GM12872 (cell line): ENCODE results near the gene AMER2.

Source experiments
- TF ChIP-seq, protein P1 (sequence below): IDR thresholded peaks from 3 replicates; pipeline ENCODE4 v1.5.1; 2011; ENCODE audit warnings: low read depth, mild to moderate bottlenecking, low read length, moderate library complexity; ENCODE audit not compliant: insufficient read depth

The AMER2 gene

DNA sequence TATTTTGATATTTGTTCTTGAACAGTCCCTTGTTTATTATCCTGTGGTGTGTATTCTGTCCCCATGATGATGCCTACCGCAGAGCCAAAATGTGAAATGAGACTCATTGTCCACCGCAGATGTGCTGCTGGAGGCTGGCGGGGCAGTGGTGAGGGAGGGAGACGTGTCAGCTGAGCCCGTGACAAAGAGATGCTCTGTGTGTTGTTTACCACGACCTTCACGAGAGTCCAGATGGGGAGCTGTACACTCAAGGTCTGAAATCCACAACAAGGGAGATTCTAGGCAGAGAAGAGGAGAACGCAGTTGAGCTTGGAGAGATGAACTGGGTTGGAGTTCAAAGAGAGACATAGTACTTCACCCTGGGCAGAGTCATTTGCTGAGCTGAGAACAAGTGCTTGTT, 20.8 kb upstream of the AMER2 start:
- TF ChIP-seq, protein P1, sequence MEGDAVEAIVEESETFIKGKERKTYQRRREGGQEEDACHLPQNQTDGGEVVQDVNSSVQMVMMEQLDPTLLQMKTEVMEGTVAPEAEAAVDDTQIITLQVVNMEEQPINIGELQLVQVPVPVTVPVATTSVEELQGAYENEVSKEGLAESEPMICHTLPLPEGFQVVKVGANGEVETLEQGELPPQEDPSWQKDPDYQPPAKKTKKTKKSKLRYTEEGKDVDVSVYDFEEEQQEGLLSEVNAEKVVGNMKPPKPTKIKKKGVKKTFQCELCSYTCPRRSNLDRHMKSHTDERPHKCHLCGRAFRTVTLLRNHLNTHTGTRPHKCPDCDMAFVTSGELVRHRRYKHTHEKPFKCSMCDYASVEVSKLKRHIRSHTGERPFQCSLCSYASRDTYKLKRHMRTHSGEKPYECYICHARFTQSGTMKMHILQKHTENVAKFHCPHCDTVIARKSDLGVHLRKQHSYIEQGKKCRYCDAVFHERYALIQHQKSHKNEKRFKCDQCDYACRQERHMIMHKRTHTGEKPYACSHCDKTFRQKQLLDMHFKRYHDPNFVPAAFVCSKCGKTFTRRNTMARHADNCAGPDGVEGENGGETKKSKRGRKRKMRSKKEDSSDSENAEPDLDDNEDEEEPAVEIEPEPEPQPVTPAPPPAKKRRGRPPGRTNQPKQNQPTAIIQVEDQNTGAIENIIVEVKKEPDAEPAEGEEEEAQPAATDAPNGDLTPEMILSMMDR, result no peak

DNA sequence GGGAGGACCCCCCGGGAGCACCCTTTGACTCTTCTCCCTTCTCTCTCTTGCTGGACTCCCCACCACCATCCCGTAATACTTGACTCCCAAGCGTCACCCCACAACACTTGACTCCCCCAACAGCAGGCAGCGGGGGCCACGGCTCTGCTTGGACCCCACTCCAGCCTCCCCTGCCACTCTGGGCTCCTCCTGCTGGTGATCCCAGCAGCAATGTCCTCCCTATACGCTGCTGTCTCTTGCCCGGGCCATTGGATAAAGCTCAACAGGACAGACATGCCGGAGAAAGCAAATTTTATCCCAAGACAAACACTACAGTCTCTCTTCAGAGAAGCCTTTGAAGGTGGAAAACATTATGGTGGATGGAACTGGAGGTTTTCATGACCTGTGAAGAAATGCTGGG, 20.4 kb upstream of the AMER2 start:
- TF ChIP-seq, protein P1, result no peak

DNA sequence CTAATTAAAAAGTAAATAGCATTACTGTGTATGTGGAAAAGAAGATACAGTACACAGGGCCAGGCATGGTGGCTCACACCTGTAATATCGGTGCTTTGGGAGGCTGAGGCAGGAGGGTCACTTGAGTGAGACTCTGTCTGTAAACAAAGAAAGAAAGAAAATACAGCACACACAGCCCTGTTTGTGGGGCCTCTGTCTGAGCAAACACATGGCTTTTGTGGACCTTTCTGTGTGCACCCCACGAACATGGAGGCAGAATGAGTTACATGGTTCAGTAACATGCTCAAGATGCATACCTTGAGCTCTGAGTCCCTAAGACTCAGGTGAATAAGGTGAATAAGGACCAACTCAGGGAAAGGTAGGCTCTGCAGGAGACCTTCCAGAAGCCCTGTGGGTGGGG, 20.0 kb upstream of the AMER2 start:
- TF ChIP-seq, protein P1, result no peak

DNA sequence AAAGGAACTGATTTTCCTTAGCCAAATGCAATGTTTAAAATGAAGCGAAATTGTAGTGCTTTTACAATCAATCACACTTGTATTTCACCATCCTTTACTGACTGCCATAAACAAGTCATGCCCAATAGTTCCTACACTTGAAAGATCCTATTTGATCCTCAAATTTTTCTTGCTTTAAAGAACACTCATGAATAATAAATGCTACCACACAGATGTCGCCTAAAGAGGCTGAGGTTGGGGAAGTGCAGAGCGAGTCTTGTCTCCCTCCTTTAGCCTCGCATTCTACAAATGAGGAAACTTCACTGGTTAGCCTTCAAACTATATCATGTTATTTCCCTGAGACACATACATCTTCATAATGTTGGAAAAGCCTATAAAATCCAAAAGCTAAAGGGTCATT, 18.7 kb upstream of the AMER2 start:
- TF ChIP-seq, protein P1, result no peak

DNA sequence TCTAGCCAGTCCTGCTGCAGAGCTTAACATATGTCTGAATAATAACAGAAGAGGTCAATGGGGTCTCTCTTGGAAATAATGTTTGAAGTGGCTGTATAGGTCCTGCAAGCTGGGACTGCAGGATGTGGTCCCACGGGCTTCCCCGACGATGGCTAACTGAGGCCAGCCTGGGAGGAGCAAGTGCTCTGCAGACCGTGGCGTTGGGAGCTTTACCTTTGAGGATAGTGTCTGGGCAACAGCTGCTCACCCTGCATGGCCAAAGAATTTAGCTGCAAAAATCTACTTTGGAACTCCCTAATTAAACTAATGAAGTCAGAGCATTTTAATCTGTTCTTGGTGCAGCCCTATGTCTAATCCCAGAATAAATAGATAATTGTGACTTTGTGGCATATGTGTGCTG, 18.2 kb upstream of the AMER2 start:
- TF ChIP-seq, protein P1, result no peak

DNA sequence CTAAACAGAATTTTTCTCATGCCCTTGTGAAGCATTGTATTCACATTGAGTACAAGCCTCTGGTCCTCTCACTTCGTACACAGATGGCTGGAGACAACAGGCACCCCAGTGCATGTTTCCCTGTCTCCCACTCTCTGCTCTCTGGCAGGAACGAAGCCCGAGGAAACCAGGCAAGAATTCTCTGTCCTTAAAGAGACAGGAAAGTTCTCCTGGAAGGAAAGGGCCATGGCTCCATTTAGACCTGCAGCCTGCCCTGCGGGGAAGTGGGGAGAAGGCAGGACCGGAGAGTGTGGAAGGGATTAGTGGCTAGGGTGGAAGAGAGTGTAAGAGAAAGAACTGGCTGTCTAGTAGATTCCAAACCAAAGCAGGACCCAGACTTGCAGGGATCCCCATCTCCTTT, 15.5 kb upstream of the AMER2 start:
- TF ChIP-seq, protein P1, result no peak

DNA sequence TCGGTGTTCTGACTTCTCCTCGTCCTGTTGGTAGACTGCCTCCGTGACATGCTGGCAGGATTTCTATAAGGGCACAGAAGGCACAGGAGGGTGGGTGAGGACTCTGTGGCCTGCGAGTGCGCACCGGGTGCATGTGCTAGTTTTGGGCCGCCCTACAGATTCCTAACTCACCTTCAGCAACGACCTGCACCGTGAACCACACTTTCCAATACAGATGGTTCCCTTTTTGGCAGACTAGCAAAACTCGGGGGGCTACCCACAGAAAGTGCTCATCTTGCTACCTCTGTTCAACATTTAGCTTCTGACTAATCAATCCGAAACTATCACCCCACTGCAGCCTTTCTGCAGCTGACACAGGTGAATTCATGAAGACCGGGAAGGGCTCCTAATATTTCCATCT, 14.1 kb upstream of the AMER2 start:
- TF ChIP-seq, protein P1, result no peak

DNA sequence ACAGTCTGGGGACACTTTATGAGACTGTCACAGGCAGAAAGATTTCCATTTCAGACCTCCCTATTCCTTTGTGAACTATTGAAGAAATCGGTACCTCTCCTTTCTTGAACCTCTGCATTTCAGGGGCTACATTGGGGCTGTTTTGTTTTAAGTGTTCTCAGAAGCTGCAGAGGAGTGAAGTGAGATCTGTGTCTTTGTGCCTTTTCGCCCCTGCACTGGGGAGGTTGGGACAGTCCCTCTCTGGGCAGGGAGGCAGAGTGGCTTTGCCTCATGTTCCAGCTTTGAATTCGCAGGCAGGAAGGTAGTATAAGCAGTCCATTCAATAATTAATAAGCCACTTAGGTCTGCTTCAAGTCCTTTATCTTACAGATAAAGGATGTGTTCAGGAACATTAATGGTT, 9.5 kb upstream of the AMER2 start:
- TF ChIP-seq, protein P1, result no peak
